Measurements from ENCODE around the gene DCC. TPM values are rescaled to one million over a fixed set of nuclear protein-coding genes. Genes with fewer than 3 reads are reported as not detected.

The DCC gene
- total RNA-seq, 3 donors from 2014 or later (not counting 1 experiment from before 2014, with no cell fraction given) = not detected

- H3K9me3 Mint-ChIP-seq = peaks cover 3 to 6% of the 10 kb centered on the region in 2 donors
- ATAC-seq (no peak), DNase-seq (no peak)
- no peaks in the 10 kb centered on the region for H3K4me1 ChIP-seq (ENCODE audit: control insufficient read depth, insufficient read depth, low read length)
- no peak overlapping the region for H3K27ac Mint-ChIP-seq
- no peaks in the 10 kb centered on the region for H3K36me3 ChIP-seq (ENCODE audit: control insufficient read depth, insufficient read depth, low read length)
- H3K27me3 Mint-ChIP-seq (ENCODE audit: low read depth in 2 of 2) = no peaks in the 10 kb centered on the region
- H3K4me3 Mint-ChIP-seq = no peak overlapping the region
- TF ChIP-seq CTCF (IDR thresholded peaks at IDR 0.05) = no peak
- no peak overlapping the region for H3K4me3 ChIP-seq (ENCODE audit: low read length)
- no peaks in the 10 kb centered on the region for H3K9me3 ChIP-seq (ENCODE audit: control insufficient read depth, insufficient read depth, low read length)
- no peak overlapping the region for H3K27ac ChIP-seq (ENCODE audit: low read length)
- intact Hi-C loops (cut with micrococcal nuclease) = no loop called here
- H3K36me3 Mint-ChIP-seq = no peaks in the 10 kb centered on the region
- H3K27me3 ChIP-seq (ENCODE audit: control insufficient read depth, insufficient read depth, low read length) = no peaks in the 10 kb centered on the region
- no peaks in the 10 kb centered on the region for H3K4me1 Mint-ChIP-seq
Observed at GRCh38 chr18:52617931-52618330, 277.9 kb downstream of the DCC start.

- DNase-seq = no peak
- Histone ChIP-seq H3K4me1 (ENCODE audit: control insufficient read depth, insufficient read depth, low read length) (no peaks in the 10 kb centered on the region), H3K9me3 (ENCODE audit: control insufficient read depth, insufficient read depth, low read length) (no peaks in the 10 kb centered on the region), H3K27me3 (ENCODE audit: control insufficient read depth, insufficient read depth, low read length) (no peaks in the 10 kb centered on the region), H3K36me3 (ENCODE audit: control insufficient read depth, insufficient read depth, low read length) (no peaks in the 10 kb centered on the region), H3K4me3 (ENCODE audit: low read length) (no peak overlapping the region), H3K27ac (ENCODE audit: low read length) (no peak overlapping the region)
- H3K27me3 Mint-ChIP-seq (ENCODE audit: low read depth in 2 of 2) = no peaks in the 10 kb centered on the region
- peaks cover 6 to 8% of the 10 kb centered on the region in 2 donors for H3K9me3 Mint-ChIP-seq
- no peak for TF ChIP-seq CTCF (IDR thresholded peaks at IDR 0.05)
- no peak overlapping the region for H3K4me3 Mint-ChIP-seq
- intact Hi-C loops (cut with micrococcal nuclease) = no loop called here
- 43% methylated on average over 1 of the region's 3 CpGs for WGBS (ENCODE audit: insufficient coverage)
- no peak overlapping the region for H3K27ac Mint-ChIP-seq
- no peaks in the 10 kb centered on the region for H3K36me3 Mint-ChIP-seq
- H3K4me1 Mint-ChIP-seq = no peaks in the 10 kb centered on the region
- no peak for ATAC-seq
Observed at GRCh38 chr18:52620926-52621439, 281.0 kb downstream of the DCC start.

GRCh38 chr18:52624702-52625101, 284.7 kb downstream of the DCC start:
- TF ChIP-seq CTCF (IDR thresholded peaks at IDR 0.05) = no peak
- H3K27me3 ChIP-seq (ENCODE audit: control insufficient read depth, insufficient read depth, low read length) = no peaks in the 10 kb centered on the region
- no peaks in the 10 kb centered on the region for H3K9me3 ChIP-seq (ENCODE audit: control insufficient read depth, insufficient read depth, low read length)
- H3K4me3 ChIP-seq (ENCODE audit: low read length) = no peak overlapping the region
- Mint-ChIP-seq H3K4me1 (no peaks in the 10 kb centered on the region), H3K27me3 (ENCODE audit: low read depth in 2 of 2) (no peaks in the 10 kb centered on the region), H3K27ac (no peak overlapping the region), H3K4me3 (no peak overlapping the region), H3K36me3 (no peaks in the 10 kb centered on the region), H3K9me3 (peaks cover 2 to 6% of the 10 kb centered on the region in 2 donors)
- H3K27ac ChIP-seq (ENCODE audit: low read length) = no peak overlapping the region
- H3K4me1 ChIP-seq (ENCODE audit: control insufficient read depth, insufficient read depth, low read length) = no peaks in the 10 kb centered on the region
- no peak for DNase-seq
- ATAC-seq = no peak
- intact Hi-C loops (cut with micrococcal nuclease) = no loop called here
- H3K36me3 ChIP-seq (ENCODE audit: control insufficient read depth, insufficient read depth, low read length) = no peaks in the 10 kb centered on the region
- 93% methylated on average over 5 of the region's 5 CpGs for WGBS (ENCODE audit: insufficient coverage)

- 92% methylated on average over 5 of the region's 5 CpGs for WGBS (ENCODE audit: insufficient coverage)
- intact Hi-C loops (cut with micrococcal nuclease) = no loop called here
- Histone ChIP-seq H3K27ac (ENCODE audit: low read length) (no peak overlapping the region), H3K27me3 (ENCODE audit: control insufficient read depth, insufficient read depth, low read length) (no peaks in the 10 kb centered on the region), H3K9me3 (ENCODE audit: control insufficient read depth, insufficient read depth, low read length) (no peaks in the 10 kb centered on the region), H3K4me1 (ENCODE audit: control insufficient read depth, insufficient read depth, low read length) (no peaks in the 10 kb centered on the region), H3K4me3 (ENCODE audit: low read length) (no peak overlapping the region), H3K36me3 (ENCODE audit: control insufficient read depth, insufficient read depth, low read length) (no peaks in the 10 kb centered on the region)
- H3K27ac Mint-ChIP-seq = no peak overlapping the region
- DNase-seq (no peak), ATAC-seq (no peak)
- no peaks in the 10 kb centered on the region for H3K4me1 Mint-ChIP-seq
- H3K4me3 Mint-ChIP-seq = no peak overlapping the region
- H3K27me3 Mint-ChIP-seq (ENCODE audit: low read depth in 2 of 2) = no peaks in the 10 kb centered on the region
- H3K9me3 Mint-ChIP-seq = peaks cover 20 to 21% of the 10 kb centered on the region in 2 donors
- no peak for TF ChIP-seq CTCF (IDR thresholded peaks at IDR 0.05)
- H3K36me3 Mint-ChIP-seq = peaks cover 11% of the 10 kb centered on the region
Observed at GRCh38 chr18:52636536-52636935, 296.5 kb downstream of the DCC start.
